ENCODE results near the gene NABP1.

- TF ChIP-seq CTCF (optimal IDR thresholded peaks at IDR 0.05 in 1 of 3, IDR thresholded peaks at IDR 0.05 in 1 of 3, conservative IDR thresholded peaks at IDR 0.05 in 1 of 3; ENCODE audit: extremely low read depth in 1 of 3, insufficient read depth in 2 of 3, low read length in 3 of 3) (no peak), EZH2 (IDR thresholded peaks at IDR 0.05; ENCODE audit: low read length) (no peak)
These were observed 41.3 kb downstream of the NABP1 start for GRCh38 chr2:191719261-191719660.

All from keratinocyte (primary cell).